Sigmoid colon (tissue), 4 donors: ENCODE measurements around the gene UGT3A1.

ENCODE experiments used
- CTCF ChIP-seq, 4 experiments: fragments of 450-650 bp in 3 of 4; fragments of 200-600 bp in 1 of 4; IDR thresholded peaks; one replicate each; pipeline ENCODE4 v1.5.1; 2016 to 2019; ENCODE audit warnings: antibody characterized with exemption in 4 of 4, mild to moderate bottlenecking in 3 of 4, moderate library complexity in 2 of 4
- EP300 ChIP-seq, 4 donors: sonication (generic); formaldehyde crosslinking; IDR thresholded peaks; one replicate each; pipeline ENCODE4 v1.6.1; 2017; ENCODE audit warnings: antibody characterized with exemption in 4 of 4
- POLR2A ChIP-seq, 2 donors: fragments of 450-650 bp; IDR thresholded peaks; one replicate each; pipeline ENCODE4 v1.6.1; 2016; ENCODE audit warnings: antibody characterized with exemption in 2 of 2, mild to moderate bottlenecking in 2 of 2, moderate library complexity in 2 of 2

DNA sequence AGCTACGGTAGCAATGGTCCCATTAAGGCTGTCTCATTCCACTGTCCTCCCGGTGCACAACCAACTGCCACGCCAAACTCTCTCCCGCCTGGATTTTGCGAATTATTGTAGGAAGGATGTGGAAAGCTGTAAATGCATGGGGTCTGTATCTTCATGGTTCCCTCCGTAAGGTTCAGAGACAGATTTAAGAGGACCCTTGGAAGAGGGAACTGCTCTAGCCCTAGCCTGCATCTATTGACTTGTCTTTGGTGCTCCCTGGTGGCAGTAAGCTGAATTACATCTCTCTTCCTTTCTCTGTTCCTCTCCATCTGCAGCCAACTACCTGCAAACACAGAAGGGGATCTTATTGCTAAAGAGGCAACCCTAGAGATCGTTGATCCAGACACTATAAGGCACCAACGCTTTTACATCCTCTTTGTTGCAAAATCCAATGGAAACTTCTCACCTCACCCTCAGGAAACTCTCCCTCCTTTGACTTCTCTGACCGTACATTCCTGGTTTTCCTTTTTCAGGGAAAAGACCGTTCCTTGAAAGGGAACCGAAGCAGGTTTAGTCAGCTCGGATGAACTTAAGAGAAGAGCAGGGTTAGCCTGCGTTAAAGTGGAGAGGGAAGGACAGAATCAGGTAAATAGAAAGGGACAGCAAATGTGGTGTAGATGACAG, 64.7 kb downstream of the UGT3A1 start:
- TF ChIP-seq EP300 (IDR thresholded peaks at IDR 0.05) (no peak), CTCF (IDR thresholded peaks at IDR 0.05) (peak; percentile 23 to 83 (median 69)), POLR2A (IDR thresholded peaks at IDR 0.05) (no peak)
